ENCODE data around the gene RHBDD3.

GRCh38 chr22:29243874-29244446 is 23.8 kb downstream of the RHBDD3 start:
- TF ChIP-seq CTCF (IDR thresholded peaks at IDR 0.05) (no peak), POLR2A (IDR thresholded peaks at IDR 0.05) (no peak)
